Nephron progenitor cell (in vitro differentiated cells): ENCODE data around the gene ANKMY1.

ENCODE experiments used
- DNase-seq: peaks from one replicate; pipeline ENCODE4 v3.0.0; 2021
- H3K27ac Mint-ChIP-seq: 2 replicates; pipeline ENCODE4 v1.8.0; 2021; ENCODE audit warnings: mild to moderate bottlenecking, moderate library complexity, mixed read lengths
- H3K27me3 Mint-ChIP-seq: 2 replicates; pipeline ENCODE4 v1.8.0; 2021; ENCODE audit warnings: mild to moderate bottlenecking, low read depth, mixed read lengths; ENCODE audit not compliant: poor library complexity
- H3K36me3 Mint-ChIP-seq: 2 replicates; pipeline ENCODE4 v1.8.0; 2021; ENCODE audit warnings: low read depth, mixed read lengths
- H3K4me1 Mint-ChIP-seq: 2 replicates; pipeline ENCODE4 v1.8.0; 2021; ENCODE audit warnings: mixed read lengths
- H3K4me3 Mint-ChIP-seq: 2 replicates; pipeline ENCODE4 v1.8.0; 2021; ENCODE audit warnings: mild to moderate bottlenecking, moderate library complexity, mixed read lengths
- H3K9me3 Mint-ChIP-seq: 2 replicates; pipeline ENCODE4 v1.8.0; 2021; ENCODE audit warnings: mild to moderate bottlenecking, moderate library complexity, mixed read lengths
- TF ChIP-seq, protein P1 (sequence below): fragments of 200-600 bp; sonication (generic); IDR thresholded peaks from 2 replicates; pipeline ENCODE4 v1.5.0; 2021; ENCODE audit warnings: antibody characterized with exemption

Gene ANKMY1

GRCh38 chr2:240441993-240442411 is 115.8 kb downstream of the ANKMY1 start:
- Mint-ChIP-seq H3K36me3 (no peaks in the 10 kb centered on the region), H3K4me1 (peaks cover 5% of the 10 kb centered on the region)
- TF ChIP-seq, protein P1, sequence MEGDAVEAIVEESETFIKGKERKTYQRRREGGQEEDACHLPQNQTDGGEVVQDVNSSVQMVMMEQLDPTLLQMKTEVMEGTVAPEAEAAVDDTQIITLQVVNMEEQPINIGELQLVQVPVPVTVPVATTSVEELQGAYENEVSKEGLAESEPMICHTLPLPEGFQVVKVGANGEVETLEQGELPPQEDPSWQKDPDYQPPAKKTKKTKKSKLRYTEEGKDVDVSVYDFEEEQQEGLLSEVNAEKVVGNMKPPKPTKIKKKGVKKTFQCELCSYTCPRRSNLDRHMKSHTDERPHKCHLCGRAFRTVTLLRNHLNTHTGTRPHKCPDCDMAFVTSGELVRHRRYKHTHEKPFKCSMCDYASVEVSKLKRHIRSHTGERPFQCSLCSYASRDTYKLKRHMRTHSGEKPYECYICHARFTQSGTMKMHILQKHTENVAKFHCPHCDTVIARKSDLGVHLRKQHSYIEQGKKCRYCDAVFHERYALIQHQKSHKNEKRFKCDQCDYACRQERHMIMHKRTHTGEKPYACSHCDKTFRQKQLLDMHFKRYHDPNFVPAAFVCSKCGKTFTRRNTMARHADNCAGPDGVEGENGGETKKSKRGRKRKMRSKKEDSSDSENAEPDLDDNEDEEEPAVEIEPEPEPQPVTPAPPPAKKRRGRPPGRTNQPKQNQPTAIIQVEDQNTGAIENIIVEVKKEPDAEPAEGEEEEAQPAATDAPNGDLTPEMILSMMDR, result no peak

GRCh38 chr2:240441326-240441992 is 116.3 kb downstream of the ANKMY1 start:
- no peak overlapping the region for H3K4me3 Mint-ChIP-seq
- no peaks in the 10 kb centered on the region for H3K36me3 Mint-ChIP-seq
- TF ChIP-seq, protein P1, result no peak
- no peak for DNase-seq
- peaks cover 8% of the 10 kb centered on the region for H3K27me3 Mint-ChIP-seq
- no peaks in the 10 kb centered on the region for H3K9me3 Mint-ChIP-seq
- no peak overlapping the region for H3K27ac Mint-ChIP-seq
- H3K4me1 Mint-ChIP-seq, result peaks cover 5% of the 10 kb centered on the region

More at GRCh38 chr2:240441993-240442411, 115.8 kb downstream of the ANKMY1 start:
- H3K27me3 Mint-ChIP-seq, result peaks cover 3% of the 10 kb centered on the region
- H3K9me3 Mint-ChIP-seq, result no peaks in the 10 kb centered on the region
- H3K27ac Mint-ChIP-seq, result no peak overlapping the region
- no peak for DNase-seq
- no peak overlapping the region for H3K4me3 Mint-ChIP-seq

- Mint-ChIP-seq H3K36me3 (no peaks in the 10 kb centered on the region), H3K4me3 (no peak overlapping the region), H3K4me1 (peaks cover 5% of the 10 kb centered on the region), H3K27me3 (peaks cover 8% of the 10 kb centered on the region), H3K27ac (no peak overlapping the region), H3K9me3 (no peaks in the 10 kb centered on the region)
- TF ChIP-seq, protein P1, result no peak
- DNase-seq, result no peak
Observed at GRCh38 chr2:240440704-240441320, 117.0 kb downstream of the ANKMY1 start.

DNA sequence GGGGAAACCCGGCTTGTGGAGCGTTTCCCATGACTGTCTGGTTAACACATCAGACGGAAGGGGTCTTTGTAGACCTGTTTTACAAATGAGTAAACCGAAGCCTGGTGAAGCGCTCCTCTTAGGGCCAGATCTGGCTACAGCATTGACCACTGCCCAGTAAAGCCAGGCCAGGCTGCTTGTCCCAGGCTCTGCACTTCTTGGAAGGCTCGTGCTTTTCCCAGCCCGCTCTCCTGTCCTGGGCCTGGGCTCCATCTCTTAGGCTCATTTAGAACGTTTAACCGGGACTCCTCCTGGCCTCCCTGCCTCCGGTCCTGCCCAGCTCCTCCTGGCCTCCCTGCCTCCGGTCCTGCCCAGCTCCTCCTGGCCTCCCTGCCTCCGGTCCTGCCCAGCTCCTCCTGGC is 117.5 kb downstream of the ANKMY1 start:
- Mint-ChIP-seq H3K4me1 (peaks cover 5% of the 10 kb centered on the region), H3K27me3 (peaks cover 8% of the 10 kb centered on the region), H3K4me3 (no peak overlapping the region), H3K9me3 (no peaks in the 10 kb centered on the region), H3K36me3 (no peaks in the 10 kb centered on the region), H3K27ac (no peak overlapping the region)
- DNase-seq, result no peak
- TF ChIP-seq, protein P1, result no peak

DNA sequence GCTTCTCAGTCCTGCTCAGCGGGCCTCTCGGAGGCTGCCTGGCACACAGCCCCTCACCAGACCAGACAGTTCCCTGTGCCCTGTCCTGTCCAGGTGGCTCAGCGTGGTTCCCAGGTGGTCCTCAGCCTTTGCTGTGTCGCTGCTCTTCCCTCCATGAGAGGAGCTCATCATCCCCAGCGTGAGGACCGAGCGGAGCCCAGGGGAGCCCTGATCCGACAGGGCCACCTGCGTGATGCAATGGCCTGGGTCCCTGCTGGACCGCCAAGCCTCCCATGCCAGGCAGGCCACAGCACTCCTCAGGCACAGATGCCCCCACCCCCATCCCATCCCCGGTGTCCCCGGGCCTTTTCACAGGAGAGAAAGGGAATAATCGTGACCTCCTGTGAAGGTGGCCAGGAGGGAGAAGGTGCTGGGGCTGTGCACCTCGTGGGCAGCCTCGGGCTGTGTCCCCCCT is 118.1 kb downstream of the ANKMY1 start:
- no peak for DNase-seq
- Mint-ChIP-seq H3K36me3 (no peaks in the 10 kb centered on the region), H3K27ac (no peak overlapping the region), H3K27me3 (peaks cover 8% of the 10 kb centered on the region), H3K4me1 (peaks cover 6% of the 10 kb centered on the region), H3K9me3 (no peaks in the 10 kb centered on the region), H3K4me3 (no peak overlapping the region)
- TF ChIP-seq, protein P1, result no peak
